SK-N-SH (cell line): ENCODE measurements around the gene NPIPB2. TPM values are rescaled to one million over a fixed set of nuclear protein-coding genes. Genes with fewer than 3 reads are reported as not detected.
A peak's percentile ranks its signal among the peaks of the same experiment; 100 is the strongest.

Experiments
- CTCF ChIA-PET: fragments of 300-600, 350-600 bp; formaldehyde crosslinking; extraction: SDS; loops from one replicate; lab custom pipeline; 2021; lab: Yijun Ruan, JAX
- POLR2A ChIA-PET: fragments of 350-600 bp; sonication (Branson Sonifier 250); formaldehyde crosslinking; extraction: SDS; loops from one replicate; lab custom pipeline; 2020; ENCODE audit warnings: antibody characterized with exemption, inconsistent platforms; lab: Yijun Ruan, JAX
- DNase-seq: peaks from one replicate; pipeline ENCODE4 v3.0.0; 2012
- H2AFZ ChIP-seq: fragments of 200-600 bp; sonication (generic); 2 replicates; pipeline ENCODE4 v1.8.1; 2016; ENCODE audit warnings: antibody characterized with exemption, mild to moderate bottlenecking, low read depth
- H3F3A ChIP-seq: fragments of 200-600 bp; sonication (generic); replicated peaks from 2 replicates; pipeline ENCODE3; 2016; ENCODE audit warnings: antibody characterized with exemption, mild to moderate bottlenecking; ENCODE audit not compliant: insufficient read depth
- H3K27ac ChIP-seq, 2 experiments: fragments of 200-500 bp in 1 of 2; fragments of 200-600 bp in 1 of 2; sonication (Bioruptor generic) in 1 of 2; sonication (generic), shearing (Covaris generic) in 1 of 2; 2 replicates each; pipeline versions ENCODE4 v1.5.1 to v1.6.1; 2014 to 2016; ENCODE audit warnings: low read depth in 2 of 2, inconsistent platforms in 1 of 2, low read length in 1 of 2, mild to moderate bottlenecking in 1 of 2, mixed read lengths in 1 of 2
- H3K27me3 ChIP-seq: fragments of 200-600 bp; sonication (generic), shearing (Covaris generic); 2 replicates; pipeline ENCODE4 v1.6.1; 2016; ENCODE audit warnings: mixed run types; ENCODE audit not compliant: insufficient read depth
- H3K36me3 ChIP-seq, 2 experiments: fragments of 200-500 bp in 1 of 2; fragments of 200-600 bp in 1 of 2; sonication (Bioruptor generic) in 1 of 2; sonication (generic) in 1 of 2; replicated peaks in 1 of 2; 2 replicates each; pipeline versions ENCODE3 to v1.5.1; 2014 to 2016; ENCODE audit warnings: low read length in 1 of 2, mild to moderate bottlenecking in 1 of 2; ENCODE audit not compliant: insufficient read depth in 2 of 2, control insufficient read depth in 1 of 2
- H3K4me1 ChIP-seq, 2 experiments: fragments of 200-500 bp in 1 of 2; fragments of 200-600 bp in 1 of 2; sonication (Bioruptor generic) in 1 of 2; sonication (generic), shearing (Covaris generic) in 1 of 2; 2 replicates each; pipeline versions ENCODE4 v1.5.1 to v1.6.1; 2014 to 2016; ENCODE audit warnings: low read depth in 1 of 2, low read length in 1 of 2, mixed run types in 1 of 2; ENCODE audit not compliant: insufficient read depth in 2 of 2, control insufficient read depth in 1 of 2
- H3K4me2 ChIP-seq: fragments of 200-600 bp; sonication (generic), shearing (Covaris generic); 2 replicates; pipeline ENCODE4 v1.6.1; 2017; ENCODE audit warnings: mixed run types
- H3K4me3 ChIP-seq, 2 experiments: fragments of 200-500 bp in 1 of 2; fragments of 200-600 bp in 1 of 2; sonication (Bioruptor generic) in 1 of 2; sonication (generic), shearing (Covaris generic) in 1 of 2; 2 replicates each; pipeline versions ENCODE4 v1.5.1 to v1.8.1; 2014 to 2016; ENCODE audit warnings: low read depth in 2 of 2, inconsistent platforms in 1 of 2, low read length in 1 of 2, mild to moderate bottlenecking in 1 of 2, mixed read lengths in 1 of 2, moderate library complexity in 1 of 2
- H3K79me2 ChIP-seq: fragments of 200-600 bp; sonication (generic); 2 replicates; pipeline ENCODE4 v1.8.1; 2017; ENCODE audit warnings: mild to moderate bottlenecking; ENCODE audit not compliant: insufficient read depth
- H3K9ac ChIP-seq: fragments of 200-600 bp; sonication (generic); 2 replicates; pipeline ENCODE4 v1.6.1; 2017; ENCODE audit warnings: mixed run types
- H3K9me2 ChIP-seq: fragments of 200-600 bp; sonication (generic); 2 replicates; pipeline ENCODE4 v1.6.1; 2017; ENCODE audit warnings: mixed run types
- H3K9me3 ChIP-seq: fragments of 200-600 bp; sonication (generic); 2 replicates; pipeline ENCODE4 v1.6.1; 2017; ENCODE audit warnings: mixed run types, mild to moderate bottlenecking, moderate library complexity
- H4K20me1 ChIP-seq: fragments of 200-600 bp; sonication (generic); 2 replicates; pipeline ENCODE4 v1.6.1; 2017; ENCODE audit warnings: mild to moderate bottlenecking, mixed run types; ENCODE audit not compliant: insufficient read depth
- ELF1 ChIP-seq: IDR thresholded peaks from 2 replicates; pipeline ENCODE4 v1.4.0; 2012
- EP300 ChIP-seq, 2 experiments: IDR thresholded peaks; 2 replicates each; pipeline versions ENCODE4 v1.4.0 to v1.6.1; 2012; ENCODE audit warnings: borderline replicate concordance in 1 of 2, low read depth in 1 of 2, low read length in 1 of 2
- FOXM1 ChIP-seq: IDR thresholded peaks from 2 replicates; pipeline ENCODE4 v1.4.0; 2012; ENCODE audit warnings: low read depth, mild to moderate bottlenecking
- GABPA ChIP-seq: IDR thresholded peaks from 2 replicates; pipeline ENCODE4 v1.4.0; 2012; ENCODE audit warnings: low read depth, mild to moderate bottlenecking
- IRF3 ChIP-seq: fragments of 150-350 bp; IDR thresholded peaks from 2 replicates; pipeline ENCODE4 v1.6.1; 2016; ENCODE audit warnings: mild to moderate bottlenecking, low read depth, low read length
- MAX ChIP-seq: IDR thresholded peaks from 2 replicates; pipeline ENCODE4 v1.4.0; 2012; ENCODE audit warnings: low read depth
- MEF2A ChIP-seq: IDR thresholded peaks from 2 replicates; pipeline ENCODE4 v1.4.0; 2012; ENCODE audit warnings: low read depth, borderline replicate concordance
- MXI1 ChIP-seq: IDR thresholded peaks from 2 replicates; pipeline ENCODE4 v1.6.1; 2012; ENCODE audit warnings: mild to moderate bottlenecking, low read depth, low read length, improper control_type of control experiment
- NRF1 ChIP-seq: IDR thresholded peaks from 2 replicates; pipeline ENCODE4 v1.6.1; 2012; ENCODE audit warnings: low read depth, mild to moderate bottlenecking, low read length
- RAD21 ChIP-seq: IDR thresholded peaks from 2 replicates; pipeline ENCODE4 v1.6.1; 2012; ENCODE audit warnings: mild to moderate bottlenecking, low read length
- RXRA ChIP-seq: IDR thresholded peaks from 2 replicates; pipeline ENCODE4 v1.4.0; 2012; ENCODE audit warnings: low read depth, mild to moderate bottlenecking, borderline replicate concordance
- SIN3A ChIP-seq: IDR thresholded peaks from 2 replicates; pipeline ENCODE4 v1.6.1; 2012; ENCODE audit warnings: low read depth, mild to moderate bottlenecking, low read length, moderate library complexity, borderline replicate concordance
- SMC3 ChIP-seq: IDR thresholded peaks from 2 replicates; pipeline ENCODE4 v1.6.1; 2012; ENCODE audit warnings: low read depth, low read length, improper control_type of control experiment
- TAF1 ChIP-seq: IDR thresholded peaks from 2 replicates; pipeline ENCODE4 v1.6.1; 2012; ENCODE audit warnings: low read depth, mild to moderate bottlenecking, low read length, moderate library complexity, borderline replicate concordance
- TCF12 ChIP-seq: IDR thresholded peaks from 2 replicates; pipeline ENCODE4 v1.4.0; 2012
- TEAD4 ChIP-seq: IDR thresholded peaks from 2 replicates; pipeline ENCODE4 v1.4.0; 2012; ENCODE audit warnings: mild to moderate bottlenecking, borderline replicate concordance; ENCODE audit not compliant: insufficient read depth
- USF1 ChIP-seq: IDR thresholded peaks from 2 replicates; pipeline ENCODE4 v1.4.0; 2012; ENCODE audit warnings: low read depth, borderline replicate concordance
- YY1 ChIP-seq: IDR thresholded peaks from 2 replicates; pipeline ENCODE4 v1.4.0; 2012; ENCODE audit warnings: low read depth, mild to moderate bottlenecking
- WGBS: methylation state at CpG from one replicate; pipeline ENCODE4 v1.1.6; 2017; ENCODE audit warnings: low lambda C conversion rate; 5-methylcytosine and 5-hydroxymethylcytosine counted together
- polyA plus RNA-seq, 3 experiments: library from polyadenylated mRNA; depleted of rRNA; stranded (reverse); fragments of >200 nt; gene quantifications; 2 replicates each; pipeline ENCODE4 v1.2.3, GENCODE V29; 2012
- TF ChIP-seq, protein P1 (sequence below): IDR thresholded peaks from 2 replicates; pipeline ENCODE4; 2012
- TF ChIP-seq, protein P2 (sequence below): IDR thresholded peaks from 2 replicates; pipeline ENCODE4 v1.6.1; 2012; ENCODE audit warnings: mild to moderate bottlenecking, low read depth, low read length, moderate library complexity

The NPIPB2 gene
- polyA plus RNA-seq, 1 of the 3 experiments (the other 2 are of a cell fraction), result 9.3 TPM

DNA sequence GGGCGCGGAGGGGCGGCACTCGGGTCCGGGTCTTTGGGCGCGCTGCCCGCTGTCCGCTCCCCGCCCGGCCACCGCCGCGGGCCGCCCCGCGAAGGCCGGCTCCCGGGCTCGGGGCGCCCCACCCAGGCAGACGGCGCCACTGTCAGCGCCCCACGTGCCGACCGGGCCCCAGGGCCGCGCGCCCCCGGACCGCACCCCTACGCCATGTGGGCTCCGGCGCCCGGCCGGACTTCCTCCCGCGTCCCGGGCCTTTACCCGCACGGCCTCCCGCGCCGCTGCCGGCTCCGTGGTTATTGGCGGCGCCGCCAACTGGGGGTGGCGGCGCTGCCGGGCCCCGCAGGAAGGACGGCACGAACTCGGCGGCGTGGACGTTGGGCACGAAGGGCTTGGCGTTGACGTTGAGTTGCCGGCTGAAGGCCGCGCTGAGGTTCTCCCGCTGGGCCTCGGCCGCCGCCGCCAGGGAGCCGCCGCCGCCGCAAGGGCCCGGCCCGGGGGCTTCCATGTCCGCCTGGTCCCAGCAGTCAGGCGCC is 26.7 kb downstream of the NPIPB2 start:
- 0% methylated on average over 9 of the region's 79 CpGs for WGBS
- peak overlapping the region; percentile 76 to 85; a peak in 3 of 4 replicates for H3K27ac ChIP-seq
- ChIA-PET POLR2A (interaction anchor here (0.6 to 1.1 kb wide), 3 partner anchors 50 to 65 kb away, joined by 3 read pairs; partner anchors contain the start of genes SNX29 and TNFRSF17), CTCF (no interaction called here)
- no peaks in the 10 kb centered on the region for H3K9me2 ChIP-seq
- DNase-seq, result peak; percentile 74
- peaks cover 46% of the 10 kb centered on the region for H4K20me1 ChIP-seq
- H3K36me3 ChIP-seq, result peaks cover 0 to 6% of the 10 kb centered on the region in 2 experiments
- H2AFZ ChIP-seq, result peak overlapping the region; percentile 48; the same call in 1 of the 2 replicates
- no peaks in the 10 kb centered on the region for H3K27me3 ChIP-seq
- peaks cover 19 to 29% of the 10 kb centered on the region in 2 experiments for H3K4me1 ChIP-seq
- H3K4me2 ChIP-seq, result peak overlapping the region; percentile 85; the same call in 1 of the 2 replicates
- H3K79me2 ChIP-seq, result peaks cover 54% of the 10 kb centered on the region
- peaks cover 11% of the 10 kb centered on the region for H3F3A ChIP-seq
- H3K4me3 ChIP-seq, result peak overlapping the region; percentile 66 to 89
- peak overlapping the region; percentile 80 for H3K9ac ChIP-seq
- TF ChIP-seq SIN3A, result no peak
- TF ChIP-seq SMC3, result no peak
- no peak for TF ChIP-seq YY1
- TF ChIP-seq MAX, result no peak
- TF ChIP-seq, protein P1, sequence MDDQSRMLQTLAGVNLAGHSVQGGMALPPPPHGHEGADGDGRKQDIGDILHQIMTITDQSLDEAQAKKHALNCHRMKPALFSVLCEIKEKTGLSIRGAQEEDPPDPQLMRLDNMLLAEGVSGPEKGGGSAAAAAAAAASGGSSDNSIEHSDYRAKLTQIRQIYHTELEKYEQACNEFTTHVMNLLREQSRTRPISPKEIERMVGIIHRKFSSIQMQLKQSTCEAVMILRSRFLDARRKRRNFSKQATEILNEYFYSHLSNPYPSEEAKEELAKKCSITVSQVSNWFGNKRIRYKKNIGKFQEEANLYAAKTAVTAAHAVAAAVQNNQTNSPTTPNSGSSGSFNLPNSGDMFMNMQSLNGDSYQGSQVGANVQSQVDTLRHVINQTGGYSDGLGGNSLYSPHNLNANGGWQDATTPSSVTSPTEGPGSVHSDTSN, result no peak
- no peak for TF ChIP-seq GABPA
- TF ChIP-seq RAD21, result no peak
- no peak for TF ChIP-seq FOXM1
- no peak for TF ChIP-seq TAF1
- TF ChIP-seq MEF2A, result no peak
- TF ChIP-seq ELF1, result no peak
- no peak for TF ChIP-seq EP300 (IDR thresholded peaks at IDR 0.05; ENCODE audit: borderline replicate concordance in 1 of 2, low read depth in 1 of 2, low read length in 1 of 2)
- TF ChIP-seq RXRA, result no peak
- TF ChIP-seq NRF1, result no peak
- no peak for TF ChIP-seq TCF12
- TF ChIP-seq, protein P2, sequence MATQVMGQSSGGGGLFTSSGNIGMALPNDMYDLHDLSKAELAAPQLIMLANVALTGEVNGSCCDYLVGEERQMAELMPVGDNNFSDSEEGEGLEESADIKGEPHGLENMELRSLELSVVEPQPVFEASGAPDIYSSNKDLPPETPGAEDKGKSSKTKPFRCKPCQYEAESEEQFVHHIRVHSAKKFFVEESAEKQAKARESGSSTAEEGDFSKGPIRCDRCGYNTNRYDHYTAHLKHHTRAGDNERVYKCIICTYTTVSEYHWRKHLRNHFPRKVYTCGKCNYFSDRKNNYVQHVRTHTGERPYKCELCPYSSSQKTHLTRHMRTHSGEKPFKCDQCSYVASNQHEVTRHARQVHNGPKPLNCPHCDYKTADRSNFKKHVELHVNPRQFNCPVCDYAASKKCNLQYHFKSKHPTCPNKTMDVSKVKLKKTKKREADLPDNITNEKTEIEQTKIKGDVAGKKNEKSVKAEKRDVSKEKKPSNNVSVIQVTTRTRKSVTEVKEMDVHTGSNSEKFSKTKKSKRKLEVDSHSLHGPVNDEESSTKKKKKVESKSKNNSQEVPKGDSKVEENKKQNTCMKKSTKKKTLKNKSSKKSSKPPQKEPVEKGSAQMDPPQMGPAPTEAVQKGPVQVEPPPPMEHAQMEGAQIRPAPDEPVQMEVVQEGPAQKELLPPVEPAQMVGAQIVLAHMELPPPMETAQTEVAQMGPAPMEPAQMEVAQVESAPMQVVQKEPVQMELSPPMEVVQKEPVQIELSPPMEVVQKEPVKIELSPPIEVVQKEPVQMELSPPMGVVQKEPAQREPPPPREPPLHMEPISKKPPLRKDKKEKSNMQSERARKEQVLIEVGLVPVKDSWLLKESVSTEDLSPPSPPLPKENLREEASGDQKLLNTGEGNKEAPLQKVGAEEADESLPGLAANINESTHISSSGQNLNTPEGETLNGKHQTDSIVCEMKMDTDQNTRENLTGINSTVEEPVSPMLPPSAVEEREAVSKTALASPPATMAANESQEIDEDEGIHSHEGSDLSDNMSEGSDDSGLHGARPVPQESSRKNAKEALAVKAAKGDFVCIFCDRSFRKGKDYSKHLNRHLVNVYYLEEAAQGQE, result no peak
- no peak for TF ChIP-seq USF1
- TF ChIP-seq TEAD4, result no peak
- no peak; the same call in none of the 2 replicates for TF ChIP-seq MXI1
- no peak for TF ChIP-seq IRF3
- no peaks in the 10 kb centered on the region for H3K9me3 ChIP-seq
